Measurements from ENCODE around the gene RSPO4. TPM values are rescaled to one million over a fixed set of nuclear protein-coding genes. Genes with fewer than 3 reads are reported as not detected.

The RSPO4 gene
- total RNA-seq, 4 donors from 2014 or later, result 0.27 to 4.8 (median 0.65) TPM

DNA sequence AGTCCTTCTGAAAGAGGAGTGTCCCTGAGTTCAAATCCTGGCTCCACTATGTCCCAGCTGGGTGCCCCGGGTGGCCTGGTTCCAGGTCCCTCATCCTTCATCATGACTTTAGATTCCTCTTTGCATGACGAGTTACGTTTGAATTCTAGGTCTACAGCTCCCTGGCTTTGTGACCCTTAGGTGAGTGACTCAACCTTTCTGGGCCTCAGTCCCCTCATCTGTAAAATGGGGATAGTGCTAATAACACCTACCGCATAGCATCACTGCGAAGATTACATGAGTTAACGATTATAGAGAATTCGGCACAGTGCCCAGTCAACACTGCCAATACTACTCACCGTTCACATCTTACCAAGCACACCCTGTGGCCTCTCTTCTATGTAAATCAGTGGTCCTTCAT lies 39.4 kb downstream of the RSPO4 start:
- Histone ChIP-seq H3K4me3 (replicated peaks in 1 of 3) (no peak overlapping the region), H3K36me3 (no peaks in the 10 kb centered on the region), H3K9me3 (no peaks in the 10 kb centered on the region), H3K27ac (no peak overlapping the region), H3K4me1 (peaks cover 16 to 21% of the 10 kb centered on the region in 2 donors), H3K27me3 (no peaks in the 10 kb centered on the region)
- WGBS, 2 donors, result 88 to 94% methylated on average over 7 to 8 of the region's 8 CpGs
- DNase-seq, result no peak
- no peak for TF ChIP-seq POLR2A (IDR thresholded peaks at IDR 0.05)
- TF ChIP-seq, protein P1, sequence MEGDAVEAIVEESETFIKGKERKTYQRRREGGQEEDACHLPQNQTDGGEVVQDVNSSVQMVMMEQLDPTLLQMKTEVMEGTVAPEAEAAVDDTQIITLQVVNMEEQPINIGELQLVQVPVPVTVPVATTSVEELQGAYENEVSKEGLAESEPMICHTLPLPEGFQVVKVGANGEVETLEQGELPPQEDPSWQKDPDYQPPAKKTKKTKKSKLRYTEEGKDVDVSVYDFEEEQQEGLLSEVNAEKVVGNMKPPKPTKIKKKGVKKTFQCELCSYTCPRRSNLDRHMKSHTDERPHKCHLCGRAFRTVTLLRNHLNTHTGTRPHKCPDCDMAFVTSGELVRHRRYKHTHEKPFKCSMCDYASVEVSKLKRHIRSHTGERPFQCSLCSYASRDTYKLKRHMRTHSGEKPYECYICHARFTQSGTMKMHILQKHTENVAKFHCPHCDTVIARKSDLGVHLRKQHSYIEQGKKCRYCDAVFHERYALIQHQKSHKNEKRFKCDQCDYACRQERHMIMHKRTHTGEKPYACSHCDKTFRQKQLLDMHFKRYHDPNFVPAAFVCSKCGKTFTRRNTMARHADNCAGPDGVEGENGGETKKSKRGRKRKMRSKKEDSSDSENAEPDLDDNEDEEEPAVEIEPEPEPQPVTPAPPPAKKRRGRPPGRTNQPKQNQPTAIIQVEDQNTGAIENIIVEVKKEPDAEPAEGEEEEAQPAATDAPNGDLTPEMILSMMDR (IDR thresholded peaks at IDR 0.05), result no peak
- intact Hi-C loops (cut with DNase I), result no loop called here

DNA sequence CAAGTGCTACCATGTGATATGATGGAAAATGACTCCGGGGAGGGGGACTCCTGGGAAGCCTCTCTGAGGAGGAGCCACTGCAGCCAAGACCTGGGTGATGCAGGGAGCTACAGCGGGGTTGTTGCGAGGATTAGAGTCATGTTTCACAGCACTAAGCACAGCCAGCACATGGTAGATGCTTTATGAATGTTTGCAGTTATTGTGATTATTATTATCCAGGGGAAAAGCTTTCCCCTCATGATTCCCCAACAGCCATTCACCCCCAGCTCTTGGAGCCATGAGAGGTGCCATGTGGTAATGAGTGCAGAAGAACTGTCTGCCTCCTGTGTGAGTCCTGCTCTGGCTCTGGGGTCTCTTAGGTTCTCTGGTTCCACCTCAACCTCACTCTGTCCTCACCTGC lies 39.9 kb downstream of the RSPO4 start:
- WGBS, 2 donors, result 68 to 81% methylated on average over 3 of the region's 3 CpGs
- no peaks in the 10 kb centered on the region for H3K27me3 ChIP-seq
- no peaks in the 10 kb centered on the region for H3K36me3 ChIP-seq
- no peak overlapping the region for H3K27ac ChIP-seq
- DNase-seq, result no peak
- H3K4me3 ChIP-seq (replicated peaks in 1 of 3), result no peak overlapping the region
- H3K9me3 ChIP-seq, result no peaks in the 10 kb centered on the region
- peaks cover 19 to 25% of the 10 kb centered on the region in 2 donors for H3K4me1 ChIP-seq
- no peak for TF ChIP-seq POLR2A (IDR thresholded peaks at IDR 0.05)
- TF ChIP-seq, protein P1 (IDR thresholded peaks at IDR 0.05), result no peak
- intact Hi-C loops (cut with DNase I), result no loop called here

DNA sequence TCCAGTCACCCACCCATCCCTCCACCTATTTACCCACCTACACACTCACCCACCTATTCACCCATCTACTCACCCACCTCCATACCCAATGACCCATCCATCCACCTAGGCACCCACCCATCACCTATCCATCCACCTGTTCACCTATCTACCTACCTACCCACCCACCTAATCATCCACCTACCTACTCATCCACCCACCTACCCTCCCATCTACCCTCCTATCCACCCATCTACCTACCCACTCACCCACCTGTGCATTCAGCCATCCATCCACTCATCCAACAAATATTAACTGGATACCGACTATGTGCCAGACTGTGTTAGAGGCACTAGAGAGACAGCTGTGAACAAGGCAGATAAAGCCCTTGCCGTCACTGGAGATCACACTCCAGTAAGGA lies 40.3 kb downstream of the RSPO4 start:
- H3K36me3 ChIP-seq, result no peaks in the 10 kb centered on the region
- no peak for DNase-seq
- intact Hi-C loops (cut with DNase I), result no loop called here
- H3K4me1 ChIP-seq, result peaks cover 24 to 28% of the 10 kb centered on the region in 2 donors
- no peak overlapping the region for H3K4me3 ChIP-seq (replicated peaks in 1 of 3)
- no peaks in the 10 kb centered on the region for H3K27me3 ChIP-seq
- H3K27ac ChIP-seq, result no peak overlapping the region
- 46 to 47% methylated on average over 2 of the region's 2 CpGs for WGBS, 2 donors
- H3K9me3 ChIP-seq, result no peaks in the 10 kb centered on the region
- TF ChIP-seq POLR2A (IDR thresholded peaks at IDR 0.05), result no peak
- TF ChIP-seq, protein P1 (IDR thresholded peaks at IDR 0.05), result no peak

DNA sequence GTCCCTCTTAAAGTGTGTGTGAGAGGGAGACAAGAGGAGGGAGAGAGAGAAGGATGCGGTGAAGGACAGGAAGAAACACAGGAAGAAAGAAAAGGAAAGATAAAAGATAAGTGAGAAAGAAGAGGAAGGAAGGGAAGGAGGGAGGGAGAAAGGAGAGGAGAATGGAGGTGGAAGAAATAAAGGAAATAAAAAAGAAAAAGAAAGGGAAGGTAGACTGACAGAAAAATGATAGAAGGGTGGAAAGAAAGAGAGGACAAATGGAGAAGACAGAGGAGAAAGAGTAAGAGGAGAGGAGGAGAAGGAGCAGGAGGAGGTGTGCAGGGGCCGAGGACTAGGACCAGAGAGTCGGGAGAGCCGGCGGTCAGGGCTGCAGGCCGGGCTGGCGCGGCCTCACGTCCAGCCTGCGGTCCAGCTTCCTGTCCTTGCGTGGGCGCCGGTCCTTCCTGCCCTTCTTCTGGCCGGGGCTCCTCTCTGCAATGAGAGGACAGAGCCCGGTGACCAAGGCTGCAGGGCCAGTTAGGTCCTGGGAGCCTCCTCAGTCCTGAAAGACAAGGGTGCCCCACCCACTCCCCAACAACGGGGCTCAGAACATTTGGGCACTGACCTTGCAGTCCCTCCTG lies 42.0 kb downstream of the RSPO4 start:
- intact Hi-C loops (cut with DNase I), result no loop called here
- no peak for TF ChIP-seq POLR2A (IDR thresholded peaks at IDR 0.05)
- TF ChIP-seq, protein P1 (IDR thresholded peaks at IDR 0.05), result no peak
- peaks cover 27 to 32% of the 10 kb centered on the region in 2 donors for H3K4me1 ChIP-seq
- no peaks in the 10 kb centered on the region for H3K36me3 ChIP-seq
- no peak overlapping the region for H3K4me3 ChIP-seq (replicated peaks in 1 of 3)
- H3K9me3 ChIP-seq, result no peaks in the 10 kb centered on the region
- WGBS, 2 donors, result 75 to 89% methylated on average over 15 to 16 of the region's 16 CpGs
- DNase-seq, result no peak
- peak overlapping the region in 1 of 3 donors; percentile 77 for H3K27ac ChIP-seq
- no peaks in the 10 kb centered on the region for H3K27me3 ChIP-seq

DNA sequence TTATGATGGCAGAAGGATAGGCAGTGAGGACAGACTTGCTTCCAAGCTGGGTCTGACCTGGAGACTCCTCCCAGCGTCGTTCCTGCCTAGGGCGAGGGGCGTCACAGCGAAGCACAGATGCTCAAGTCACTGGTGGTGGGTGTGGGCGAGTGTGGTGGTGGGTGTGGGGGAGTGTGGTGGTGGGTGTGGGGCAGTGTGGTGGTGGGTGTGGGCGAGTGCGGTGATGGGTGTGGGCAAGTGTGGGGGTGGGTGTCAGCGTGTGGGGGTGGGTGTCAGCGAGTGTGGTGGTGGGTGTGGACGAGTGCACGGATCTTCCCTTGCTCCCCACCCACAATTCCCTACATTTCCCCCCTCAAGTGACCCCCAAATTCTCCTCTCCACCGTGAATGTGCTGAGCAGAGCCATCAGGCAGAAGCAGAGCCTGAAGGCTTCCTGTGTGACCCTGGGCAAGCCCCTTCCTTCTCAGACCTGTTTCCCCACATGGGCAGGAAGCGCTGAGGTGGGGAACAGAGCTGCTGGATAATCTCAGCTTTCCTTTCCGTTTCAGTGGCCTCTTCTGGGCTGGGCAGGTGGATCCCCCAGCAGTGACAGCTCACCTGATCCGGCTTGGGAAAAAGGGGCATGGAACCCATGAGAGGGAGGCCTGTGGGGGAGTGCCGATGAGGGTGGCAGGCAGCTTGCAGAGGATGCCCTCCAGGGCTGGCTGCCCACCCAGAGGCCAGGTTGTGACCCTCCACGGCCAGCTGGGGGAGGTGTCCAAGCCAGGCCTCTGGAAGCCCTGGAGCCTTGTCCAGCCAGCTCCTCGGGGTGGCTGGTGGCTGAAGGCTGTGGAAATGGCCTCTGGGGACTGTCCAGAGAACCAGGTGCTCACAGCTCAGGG lies 42.9 kb downstream of the RSPO4 start:
- Histone ChIP-seq H3K27me3 (no peaks in the 10 kb centered on the region), H3K36me3 (no peaks in the 10 kb centered on the region), H3K4me3 (replicated peaks in 1 of 3) (peak overlapping the region in 1 of 3 donors; percentile 6), H3K9me3 (no peaks in the 10 kb centered on the region), H3K4me1 (peaks cover 27 to 32% of the 10 kb centered on the region in 2 donors), H3K27ac (peak overlapping the region in 2 of 3 donors; percentile 75 to 77)
- intact Hi-C loops (cut with DNase I), result no loop called here
- no peak for TF ChIP-seq POLR2A (IDR thresholded peaks at IDR 0.05)
- TF ChIP-seq, protein P1 (IDR thresholded peaks at IDR 0.05), result no peak
- DNase-seq, result peak; percentile 30 to 37
- WGBS, 2 donors, result 67 to 75% methylated on average over 16 of the region's 19 CpGs
